Activated CD8-positive, alpha-beta memory T cell treated with anti-CD3 and anti-CD28 coated beads, Interleukin-2, amount 50 U/mL, for 4 hours (primary cell): ENCODE measurements around the gene IKZF2.

Experiments
- DNase-seq: peaks from one replicate; pipeline ENCODE4 v3.0.0-alpha.2; 2020

IKZF2 gene

GRCh38 chr2:213098612-213099011 lies 52.8 kb downstream of the IKZF2 start:
- no peak for DNase-seq

DNA sequence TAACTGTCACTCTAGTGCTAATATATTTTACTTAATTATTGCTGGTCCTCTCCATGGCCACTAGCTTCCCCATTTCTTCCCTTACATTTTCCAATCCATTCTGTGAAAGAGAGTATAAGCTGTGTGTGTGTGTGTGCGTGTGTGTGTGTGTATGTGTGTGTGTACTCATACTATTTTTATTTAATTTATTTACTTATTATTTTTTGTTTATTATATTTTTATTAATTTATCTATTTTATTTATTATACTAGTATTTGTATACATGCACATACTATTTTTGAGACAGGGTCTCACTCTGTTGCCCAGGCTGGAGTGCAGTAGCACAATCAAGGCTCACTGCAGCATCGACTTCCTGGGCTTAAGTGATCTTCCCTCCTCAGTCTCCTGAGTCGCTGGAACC lies 59.6 kb downstream of the IKZF2 start:
- DNase-seq: no peak

- DNase-seq: no peak
These were observed 60.6 kb downstream of the IKZF2 start for GRCh38 chr2:213090772-213091171.

DNA sequence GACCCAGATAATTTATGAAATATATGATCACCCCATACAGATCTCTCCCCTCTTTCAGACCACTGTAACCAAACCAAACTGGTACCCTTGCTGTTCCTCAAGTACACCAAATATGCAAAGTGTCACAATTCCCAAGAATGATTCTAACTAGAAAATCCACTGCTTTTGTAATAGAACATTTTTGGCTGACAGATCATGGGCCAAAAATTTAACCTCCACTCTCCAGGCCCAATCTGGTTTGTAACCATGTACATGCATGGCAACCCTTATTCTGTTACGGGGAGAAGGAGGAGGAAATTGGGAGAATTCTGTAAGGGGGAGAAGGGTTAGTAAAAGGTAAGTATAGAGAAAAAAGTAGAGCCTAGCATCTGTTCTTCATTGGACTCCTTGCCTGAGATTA lies 62.0 kb downstream of the IKZF2 start:
- DNase-seq: no peak

DNA sequence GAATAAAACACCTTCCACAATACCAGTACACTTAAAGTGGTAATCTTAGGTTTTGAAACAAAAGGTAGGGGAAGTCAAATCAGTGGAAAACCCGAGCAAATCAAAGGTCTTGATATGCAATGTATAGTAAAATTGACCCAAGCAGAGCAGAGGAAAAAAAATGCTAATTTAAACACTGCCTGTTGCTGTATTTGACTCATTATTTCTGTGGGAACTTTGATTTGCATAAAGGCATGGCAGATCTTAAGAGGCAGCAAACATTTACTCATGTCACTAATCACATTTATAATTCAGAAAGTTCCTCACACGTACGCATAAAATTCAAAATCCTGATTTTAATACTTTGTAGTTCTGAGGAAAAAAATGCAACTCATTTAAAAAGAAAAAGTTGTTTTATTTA lies 64.4 kb downstream of the IKZF2 start:
- no peak for DNase-seq

DNA sequence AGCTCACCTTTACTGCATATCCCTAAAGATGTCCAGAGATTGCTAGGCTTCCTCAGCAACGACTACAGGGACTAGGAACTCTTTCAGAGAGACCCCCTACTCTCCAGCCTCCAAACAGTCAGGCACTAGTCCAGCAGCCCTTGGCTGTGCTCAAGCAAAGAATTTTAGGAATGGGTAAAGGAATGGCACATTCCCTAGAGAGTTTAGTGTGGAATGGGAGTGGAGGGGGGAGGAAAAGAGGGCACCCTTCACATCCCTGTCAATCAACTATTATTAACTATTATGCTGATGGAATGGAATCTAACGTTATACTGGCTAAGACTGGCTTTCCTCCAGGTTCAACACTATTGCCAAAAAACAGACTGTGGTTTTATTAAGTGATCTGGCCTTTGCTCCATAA lies 64.8 kb downstream of the IKZF2 start:
- DNase-seq: no peak

GRCh38 chr2:213086050-213086449 lies 65.4 kb downstream of the IKZF2 start:
- no peak for DNase-seq

DNA sequence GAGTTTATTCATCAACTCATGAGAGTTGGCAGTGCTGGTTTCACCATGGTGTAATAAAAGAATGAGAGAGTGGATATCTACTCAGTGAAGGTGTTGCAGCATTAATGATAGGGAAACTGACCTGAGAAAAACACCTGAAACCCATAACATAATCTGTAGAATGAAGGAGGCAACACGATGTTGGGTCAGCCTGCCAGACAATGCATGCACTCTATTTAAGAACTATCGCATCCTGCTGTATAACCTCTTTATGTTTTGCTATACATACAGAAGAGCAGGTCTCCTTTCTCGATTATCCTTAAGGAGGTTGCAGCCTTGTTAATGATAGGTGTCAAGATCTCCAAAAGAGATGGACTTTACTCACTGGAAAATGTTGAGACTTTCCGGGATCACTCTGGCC lies 65.9 kb downstream of the IKZF2 start:
- no peak for DNase-seq

GRCh38 chr2:213084261-213084660 lies 67.2 kb downstream of the IKZF2 start:
- DNase-seq: no peak

DNA sequence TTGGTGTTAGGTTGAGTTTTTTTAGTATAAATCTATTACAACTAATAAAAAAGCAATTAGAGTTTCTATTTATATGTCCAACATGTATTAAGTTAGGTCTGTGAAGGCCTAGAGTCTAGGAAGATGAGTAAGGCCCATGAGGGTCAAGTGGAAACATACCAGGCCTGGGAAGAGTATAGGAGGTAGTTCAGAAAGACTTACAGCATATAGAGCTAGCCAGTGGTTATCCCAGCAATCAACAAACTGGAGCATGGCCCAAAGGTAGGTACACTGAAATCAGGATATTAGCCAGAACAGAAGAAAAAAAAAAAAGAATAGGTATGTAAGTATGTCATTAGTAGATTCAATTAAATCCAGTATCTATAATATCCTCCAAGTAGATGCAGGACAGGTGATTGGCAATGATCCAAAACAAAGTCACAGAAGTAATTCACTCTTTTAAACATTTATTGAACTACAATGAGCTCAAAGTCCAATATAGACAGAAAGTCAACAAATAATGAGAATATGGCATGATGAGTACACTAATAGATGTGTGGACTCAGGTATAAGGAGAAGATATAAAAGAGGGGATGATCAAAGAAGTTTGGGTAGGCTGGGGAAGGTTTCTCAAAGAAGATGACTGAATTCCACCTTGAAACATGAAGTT lies 70.3 kb downstream of the IKZF2 start:
- DNase-seq: no peak

GRCh38 chr2:213079756-213080155 lies 71.7 kb downstream of the IKZF2 start:
- DNase-seq: no peak

DNA sequence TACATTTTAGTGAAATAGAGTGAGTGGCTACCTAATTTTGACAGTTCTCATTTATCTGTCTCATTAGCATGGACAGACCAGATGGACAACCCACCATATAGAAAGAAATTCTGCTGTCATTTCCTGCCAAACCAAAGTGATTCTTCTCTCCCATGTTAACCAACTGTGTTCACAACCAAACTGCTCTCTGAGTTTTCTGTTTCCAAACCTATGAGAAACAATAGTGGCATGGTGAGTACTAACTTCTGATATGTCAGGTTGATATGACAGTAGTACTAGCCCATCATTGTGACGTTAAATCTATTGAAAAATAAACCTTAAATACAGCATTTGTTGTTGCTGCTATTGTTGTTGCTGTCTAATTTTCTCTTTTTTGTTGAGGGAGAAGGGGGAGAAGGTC lies 72.7 kb downstream of the IKZF2 start:
- DNase-seq: no peak

GRCh38 chr2:213069531-213069930 lies 81.9 kb downstream of the IKZF2 start:
- DNase-seq: no peak

DNA sequence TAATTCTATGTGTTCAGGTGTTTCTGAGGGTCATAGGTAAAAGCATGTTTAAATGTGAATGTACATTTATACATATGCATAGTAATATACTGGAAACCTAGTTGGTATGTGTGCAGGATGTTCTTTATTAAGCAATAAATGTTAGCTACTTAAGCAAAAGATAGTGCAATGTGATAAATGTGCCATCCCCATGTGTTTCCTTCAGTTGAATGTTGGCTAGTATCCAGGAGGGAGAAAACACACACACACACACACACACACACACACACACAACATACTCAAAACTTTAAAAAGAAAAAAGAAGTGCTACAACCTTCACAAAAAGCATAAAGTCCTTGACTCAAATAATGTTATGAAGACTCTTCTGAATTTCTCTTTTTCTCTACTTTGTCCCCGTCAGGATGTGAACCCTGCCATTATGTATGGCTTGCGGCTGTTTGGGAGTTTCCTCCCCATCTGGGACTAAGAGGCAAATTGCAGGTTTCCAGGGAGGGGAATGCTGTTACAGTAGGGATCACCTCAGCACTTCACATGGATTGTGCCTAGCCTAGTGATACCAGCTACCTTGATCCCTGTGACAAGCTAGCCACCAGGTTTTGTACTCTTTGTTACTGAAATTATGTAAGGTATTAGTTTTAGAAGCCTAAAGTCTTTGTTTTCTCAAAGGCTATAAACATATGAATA lies 82.6 kb downstream of the IKZF2 start:
- no peak for DNase-seq

GRCh38 chr2:213067888-213068287 lies 83.5 kb downstream of the IKZF2 start:
- DNase-seq: no peak

GRCh38 chr2:213066443-213066743 lies 85.0 kb downstream of the IKZF2 start:
- no peak for DNase-seq

DNA sequence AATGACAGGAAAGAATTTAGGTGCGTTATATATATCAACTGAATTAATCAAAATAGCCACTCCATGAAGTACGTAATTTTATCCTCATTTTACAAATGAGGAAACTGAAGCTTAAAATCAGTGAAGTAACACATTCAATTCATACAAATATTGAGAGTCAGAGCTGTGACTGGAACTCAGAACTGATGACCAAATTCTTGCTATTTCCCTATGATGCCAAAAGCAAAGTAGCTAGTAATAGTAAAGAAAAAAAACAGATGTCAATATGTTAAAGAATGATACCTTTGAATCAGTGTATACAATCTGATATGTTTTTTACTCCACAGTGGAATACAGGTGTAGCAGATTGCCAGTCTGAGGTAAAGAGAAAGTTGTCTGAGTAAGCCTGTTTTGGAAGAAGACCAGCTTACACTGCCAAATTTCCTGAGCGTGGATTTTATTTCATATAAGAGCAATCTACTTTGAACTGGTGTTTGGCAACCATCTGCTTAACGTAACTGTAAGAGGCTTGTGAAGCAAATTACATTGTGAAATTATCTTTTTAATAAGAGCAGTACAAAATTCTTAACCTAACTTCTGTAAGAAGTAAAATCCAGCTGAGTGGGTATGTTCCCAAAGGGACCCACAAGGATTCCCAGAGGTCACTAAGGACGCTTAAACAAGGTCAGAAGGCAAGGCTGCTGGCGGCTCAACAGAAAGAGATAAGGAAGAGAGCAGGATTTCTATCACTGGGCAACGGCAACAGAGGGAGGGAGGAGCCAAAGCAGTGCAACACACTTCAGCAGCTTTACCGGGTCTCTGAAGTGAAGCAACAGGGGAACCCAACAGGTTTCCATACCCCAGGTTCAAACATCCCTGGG lies 85.6 kb downstream of the IKZF2 start:
- DNase-seq: no peak

DNA sequence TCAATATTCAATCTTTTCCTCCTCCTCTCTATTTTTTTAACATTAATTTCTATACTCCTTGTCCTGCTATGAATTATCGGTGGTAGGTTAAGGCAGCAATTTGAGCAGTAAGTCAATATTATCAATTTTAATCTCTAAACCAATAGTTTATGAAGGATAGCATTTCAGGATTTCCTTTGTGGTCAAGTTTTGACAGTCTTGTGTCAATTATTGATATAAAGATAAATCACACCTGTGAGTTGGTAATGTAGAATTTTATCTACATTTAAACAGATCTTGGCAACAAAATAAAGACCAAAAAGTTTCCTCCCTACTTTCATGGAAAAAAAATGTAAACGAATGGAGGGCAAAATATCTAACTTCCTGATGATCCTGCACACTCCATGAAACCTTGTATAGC lies 87.3 kb downstream of the IKZF2 start:
- no peak for DNase-seq

- DNase-seq: no peak
These were observed 93.4 kb downstream of the IKZF2 start for GRCh38 chr2:213057977-213058376.

- no peak for DNase-seq
These were observed 105.0 kb downstream of the IKZF2 start for GRCh38 chr2:213046431-213046830.

DNA sequence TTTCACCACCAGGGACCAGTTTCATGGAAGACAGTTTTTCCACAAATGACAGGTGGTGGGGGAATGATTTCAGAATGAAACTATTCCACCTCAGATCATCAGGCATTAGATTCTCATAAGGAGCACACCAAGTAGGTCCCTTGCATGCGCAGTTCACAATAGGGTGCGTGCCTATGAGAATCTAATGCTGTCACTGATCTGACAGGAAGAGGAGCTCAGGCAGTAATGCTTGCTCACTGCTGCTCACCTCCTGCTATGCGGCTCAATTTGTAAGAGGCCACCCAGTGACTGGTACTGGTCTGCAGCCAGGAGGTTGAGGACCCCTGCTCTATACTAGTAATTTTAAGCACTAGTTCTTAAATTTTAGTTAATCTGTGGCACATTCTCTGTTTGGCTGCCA lies 107.8 kb downstream of the IKZF2 start:
- DNase-seq: no peak

- no peak for DNase-seq
These were observed 109.2 kb downstream of the IKZF2 start for GRCh38 chr2:213042262-213042661.

DNA sequence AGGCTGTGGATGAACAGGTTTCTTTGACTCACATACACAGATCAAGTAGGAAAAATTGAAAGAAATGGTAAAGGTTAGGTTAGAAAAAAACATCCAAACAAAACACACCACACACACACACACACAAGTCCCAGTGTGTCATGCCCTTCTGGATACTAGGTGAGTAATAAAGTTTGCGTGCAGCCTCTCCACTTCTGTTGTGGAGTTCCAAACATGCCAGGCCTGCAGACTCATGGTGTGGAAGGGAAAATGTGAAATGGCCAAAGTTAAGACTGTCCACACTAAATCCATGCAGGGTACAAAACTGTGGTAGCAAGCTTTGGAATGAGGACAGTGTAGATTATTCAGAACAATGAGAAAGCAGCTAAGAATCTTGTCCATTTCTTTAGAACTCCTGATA lies 114.6 kb downstream of the IKZF2 start:
- no peak for DNase-seq

GRCh38 chr2:213034585-213034984 lies 116.8 kb downstream of the IKZF2 start:
- no peak for DNase-seq
